Fibroblast of villous mesenchyme (primary cell): ENCODE measurements around the gene TMEM63B. TPM values are rescaled to one million over a fixed set of nuclear protein-coding genes. Genes with fewer than 3 reads are reported as not detected.

Experiments
- DNase-seq: peaks from one replicate; pipeline ENCODE4 v3.0.0-alpha.2; 2010; ENCODE audit warnings: low read depth
- H3K4me3 ChIP-seq: 2 replicates; pipeline ENCODE4 v1.5.1; 2011; ENCODE audit warnings: low read depth, mild to moderate bottlenecking, low read length
- total RNA-seq: library from RNA; depleted of rRNA; stranded (reverse); fragments of >200 nt; gene quantifications from 2 replicates; pipeline ENCODE4 v1.2.3, GENCODE V29; 2012
- TF ChIP-seq, protein P1 (sequence below): IDR thresholded peaks from 2 replicates; pipeline ENCODE4 v1.5.1; 2012; ENCODE audit warnings: low read depth, mild to moderate bottlenecking, low read length; ENCODE audit not compliant: insufficient read depth

Gene TMEM63B
- total RNA-seq, 1 donor = 32.4 TPM

DNA sequence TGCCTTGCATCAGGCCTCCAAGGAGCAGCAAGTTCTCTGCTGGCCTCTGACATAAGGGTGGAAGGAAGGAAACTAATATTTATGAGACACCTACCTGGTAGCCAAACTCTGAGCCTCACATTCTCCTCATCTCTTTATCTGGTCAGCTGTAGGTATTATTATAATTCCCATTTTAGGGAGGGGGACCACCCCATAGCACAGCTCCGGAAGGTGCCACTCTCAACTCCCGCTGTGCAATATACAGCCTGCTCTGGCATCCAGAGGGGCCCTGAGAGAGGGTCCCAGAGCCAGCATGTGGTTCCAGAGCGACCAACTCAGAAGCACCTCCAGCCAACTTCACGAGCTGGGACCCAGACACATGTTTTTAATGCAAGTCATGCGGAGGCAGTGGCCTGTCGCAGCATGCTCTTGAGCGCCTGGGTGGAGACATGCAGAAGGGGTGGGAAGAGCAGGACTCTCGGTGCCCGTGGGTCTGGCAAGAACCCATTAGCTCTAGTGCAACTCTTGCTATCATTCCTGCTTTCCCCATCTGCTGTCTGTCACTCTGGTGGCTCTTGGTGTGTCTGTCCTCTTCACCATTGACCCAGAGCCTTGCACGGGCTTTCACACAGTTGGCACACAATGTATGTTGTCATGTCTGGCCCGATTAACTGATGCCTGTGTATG is 74.4 kb downstream of the TMEM63B start:
- no peak overlapping the region for H3K4me3 ChIP-seq
- TF ChIP-seq, protein P1, sequence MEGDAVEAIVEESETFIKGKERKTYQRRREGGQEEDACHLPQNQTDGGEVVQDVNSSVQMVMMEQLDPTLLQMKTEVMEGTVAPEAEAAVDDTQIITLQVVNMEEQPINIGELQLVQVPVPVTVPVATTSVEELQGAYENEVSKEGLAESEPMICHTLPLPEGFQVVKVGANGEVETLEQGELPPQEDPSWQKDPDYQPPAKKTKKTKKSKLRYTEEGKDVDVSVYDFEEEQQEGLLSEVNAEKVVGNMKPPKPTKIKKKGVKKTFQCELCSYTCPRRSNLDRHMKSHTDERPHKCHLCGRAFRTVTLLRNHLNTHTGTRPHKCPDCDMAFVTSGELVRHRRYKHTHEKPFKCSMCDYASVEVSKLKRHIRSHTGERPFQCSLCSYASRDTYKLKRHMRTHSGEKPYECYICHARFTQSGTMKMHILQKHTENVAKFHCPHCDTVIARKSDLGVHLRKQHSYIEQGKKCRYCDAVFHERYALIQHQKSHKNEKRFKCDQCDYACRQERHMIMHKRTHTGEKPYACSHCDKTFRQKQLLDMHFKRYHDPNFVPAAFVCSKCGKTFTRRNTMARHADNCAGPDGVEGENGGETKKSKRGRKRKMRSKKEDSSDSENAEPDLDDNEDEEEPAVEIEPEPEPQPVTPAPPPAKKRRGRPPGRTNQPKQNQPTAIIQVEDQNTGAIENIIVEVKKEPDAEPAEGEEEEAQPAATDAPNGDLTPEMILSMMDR = no peak
- no peak for DNase-seq

DNA sequence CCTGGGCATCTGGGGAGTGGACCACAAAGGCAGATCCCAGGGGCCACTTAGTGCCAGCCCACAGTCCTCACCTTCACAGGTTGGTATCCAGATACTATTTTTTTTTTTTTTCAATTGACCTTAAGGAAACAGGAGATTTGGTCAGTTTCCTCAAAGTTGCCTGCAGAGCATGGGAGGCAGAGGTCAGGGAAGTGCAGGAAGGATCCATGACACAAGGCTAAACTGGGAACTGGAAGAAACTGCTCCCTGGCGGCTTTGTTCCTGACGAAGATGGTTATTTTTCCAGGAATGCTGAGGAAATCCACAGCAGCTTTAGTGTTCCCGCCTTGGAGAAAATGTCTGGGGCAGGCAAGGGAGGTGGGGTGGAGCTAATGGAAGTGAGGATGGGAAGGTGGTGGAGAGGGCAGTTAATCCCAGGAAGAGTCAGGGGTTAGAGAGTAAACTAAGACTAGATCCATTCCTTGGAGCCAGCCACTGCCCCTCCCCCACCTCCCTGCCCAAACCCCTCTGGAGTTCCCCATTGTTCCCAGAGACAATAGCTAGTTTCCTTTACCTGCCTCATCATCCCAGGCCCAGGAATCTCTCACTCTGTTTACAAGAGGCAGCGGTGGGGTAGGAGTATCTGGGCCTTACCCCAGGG is 75.1 kb downstream of the TMEM63B start:
- H3K4me3 ChIP-seq = no peak overlapping the region
- no peak for DNase-seq
- TF ChIP-seq, protein P1 = no peak

DNA sequence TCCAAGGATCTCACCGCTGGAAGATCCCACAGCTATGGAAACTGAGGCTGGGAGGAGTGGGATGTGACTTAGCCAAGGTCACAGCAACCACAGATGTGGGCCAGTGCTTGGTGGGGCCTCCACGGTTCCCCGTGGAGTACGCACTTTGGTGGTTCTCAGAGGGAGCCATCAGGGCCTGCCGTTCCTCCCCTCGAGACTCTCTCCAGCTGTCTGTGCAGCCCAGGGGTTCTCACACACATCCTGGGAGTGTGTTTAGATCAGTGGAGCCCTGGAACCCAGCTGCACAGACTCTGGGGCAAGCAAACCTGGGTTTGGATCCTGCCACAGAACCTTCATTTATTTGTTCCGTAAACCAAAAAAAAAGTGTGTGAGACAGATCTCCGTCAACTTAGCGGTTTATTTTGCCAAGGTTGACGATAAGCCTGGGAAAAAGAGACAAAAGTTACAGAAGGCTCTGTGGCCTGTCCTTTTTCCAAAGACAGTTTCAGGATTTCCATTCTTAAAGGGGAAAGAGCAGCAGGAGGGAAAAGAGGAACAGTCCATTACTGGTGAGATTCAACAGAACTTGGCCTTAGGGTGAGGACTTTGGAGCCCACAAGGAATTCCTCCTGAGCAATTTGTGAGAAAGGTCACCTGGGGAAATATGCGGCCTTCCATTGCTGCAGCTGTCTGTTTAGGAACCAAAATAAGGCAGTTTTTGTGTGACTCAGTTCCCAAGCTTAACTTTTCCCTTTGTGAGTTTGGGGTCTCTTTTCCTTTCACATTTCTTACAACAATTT is 75.8 kb downstream of the TMEM63B start:
- TF ChIP-seq, protein P1 = no peak
- no peak overlapping the region for H3K4me3 ChIP-seq
- DNase-seq = no peak

DNA sequence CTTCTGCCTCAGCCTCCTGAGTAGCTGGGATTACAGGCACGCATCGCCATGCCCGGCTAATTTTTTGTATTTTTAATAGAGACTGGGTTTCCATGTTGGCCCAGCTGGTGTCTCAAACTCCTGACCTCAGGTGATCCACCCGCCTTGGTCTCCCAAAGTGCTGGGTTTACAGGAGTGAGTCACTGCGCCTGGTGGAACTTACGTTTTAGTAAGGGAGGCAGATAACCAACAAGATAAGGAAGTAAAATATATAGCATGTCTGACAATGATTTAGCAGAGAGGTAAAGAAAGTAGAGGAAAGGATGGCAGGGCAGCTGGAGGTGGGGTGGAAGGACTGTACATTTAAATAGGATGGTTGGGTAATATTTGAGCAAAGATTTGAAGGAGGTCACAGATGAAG is 76.6 kb downstream of the TMEM63B start:
- TF ChIP-seq, protein P1 = no peak
- H3K4me3 ChIP-seq = no peak overlapping the region
- peak; percentile 33 for DNase-seq

Other genes with a start within 250 kb of the TMEM63B start
- 47.5 and 51.9 TPM in 2 replicates for gene MRPL14, start 102 bp upstream of the TMEM63B start, total RNA-seq
- not detected in 2 replicates for gene CAPN11, start 31.3 kb downstream of the TMEM63B start, total RNA-seq
- not detected in 2 replicates for gene MYMX, start 89.4 kb downstream of the TMEM63B start, total RNA-seq
- 7.1 and 9.5 TPM in 2 replicates for gene SLC29A1, start 96.0 kb downstream of the TMEM63B start, total RNA-seq
- 573 and 928 TPM in 2 replicates for gene HSP90AB1, start 119.5 kb downstream of the TMEM63B start, total RNA-seq
- gene SLC35B2, start 130.0 kb downstream of the TMEM63B start, total RNA-seq = 84.7 and 92.8 TPM in 2 replicates
- gene NFKBIE, start 138.0 kb downstream of the TMEM63B start, total RNA-seq = 12.2 and 17.7 TPM in 2 replicates
- gene TMEM151B, start 142.9 kb downstream of the TMEM63B start, total RNA-seq = under 0.01 TPM in 1 of 2 replicates, not detected in the other
- 10.0 and 16.0 TPM in 2 replicates for gene AARS2, start 185.8 kb downstream of the TMEM63B start, total RNA-seq
- not detected in 2 replicates for gene SPATS1, start 215.1 kb downstream of the TMEM63B start, total RNA-seq